Cardiac fibroblast (primary cell): ENCODE results near the gene TNFSF9.
"Not testable (repeated sequence)": the region's sequence is repeated elsewhere in the genome, so short reads cannot be mapped to it uniquely, and the experiment has no call there.

ENCODE experiments used
- DNase-seq, 2 donors: peaks; one replicate each; pipeline versions ENCODE4 v3.0.0 to v3.0.0-alpha.2; 2010; ENCODE audit warnings: low read depth in 2 of 2
- H3K4me3 ChIP-seq, 2 donors: replicated peaks in 1 of 2; 1 replicate in 1 of 2; 2 replicates in 1 of 2; pipeline ENCODE4 v1.5.1; 2011; ENCODE audit warnings: low read depth in 2 of 2, low read length in 2 of 2, mild to moderate bottlenecking in 2 of 2, moderate library complexity in 1 of 2
- CTCF ChIP-seq: IDR thresholded peaks from one replicate; pipeline ENCODE4 v1.5.1; 2011; ENCODE audit warnings: low read depth, mild to moderate bottlenecking, low read length, inconsistent platforms

The TNFSF9 gene

GRCh38 chr19:6576869-6577475 lies 46.1 kb downstream of the TNFSF9 start:
- TF ChIP-seq CTCF, result no peak
- DNase-seq, result no peak
- H3K4me3 ChIP-seq, result no peak overlapping the region

GRCh38 chr19:6577476-6578125 lies 46.8 kb downstream of the TNFSF9 start:
- no peak overlapping the region for H3K4me3 ChIP-seq
- TF ChIP-seq CTCF, result no peak
- DNase-seq, result no peak

GRCh38 chr19:6579450-6580178 lies 48.8 kb downstream of the TNFSF9 start:
- DNase-seq, result no peak
- no peak overlapping the region for H3K4me3 ChIP-seq
- no peak for TF ChIP-seq CTCF

GRCh38 chr19:6580313-6580712 lies 49.5 kb downstream of the TNFSF9 start:
- no peak for TF ChIP-seq CTCF
- peak; percentile 20 to 88 for DNase-seq
- H3K4me3 ChIP-seq, result no peak overlapping the region

- not testable (repeated sequence) for H3K4me3 ChIP-seq, DNase-seq
Observed at GRCh38 chr19:6582515-6583484, 52.0 kb downstream of the TNFSF9 start.
